ENCODE results near the gene WIZ. TPM values are rescaled to one million over a fixed set of nuclear protein-coding genes. Genes with fewer than 3 reads are reported as not detected.
"Not testable (repeated sequence)": the region's sequence is repeated elsewhere in the genome, so short reads cannot be mapped to it uniquely, and the experiment has no call there.

Gene WIZ
- total RNA-seq, 1 experiment from 2014 or later: 37.5 TPM

GRCh38 chr19:15397236-15397635, 52.5 kb downstream of the WIZ start:
- Histone ChIP-seq H3K4me1 (no peaks in the 10 kb centered on the region), H3K9me3 (no peaks in the 10 kb centered on the region), H3K36me3 (ENCODE audit: control insufficient read depth, insufficient read depth, low read length) (peaks cover 11% of the 10 kb centered on the region), H3K27me3 (replicated peaks; ENCODE audit: control insufficient read depth, insufficient read depth, low read length) (no peaks in the 10 kb centered on the region), H3K4me3 (ENCODE audit: low read depth, low read length) (no peak overlapping the region)
- Mint-ChIP-seq H3K36me3 (ENCODE audit: insufficient read depth, unreplicated experiment) (peaks cover 78% of the 10 kb centered on the region), H3K4me1 (ENCODE audit: low read depth, unreplicated experiment) (no peaks in the 10 kb centered on the region), H3K27me3 (ENCODE audit: insufficient read depth, unreplicated experiment) (no peaks in the 10 kb centered on the region), H3K27ac (ENCODE audit: unreplicated experiment) (no peak overlapping the region), H3K9me3 (ENCODE audit: unreplicated experiment) (no peaks in the 10 kb centered on the region), H3K4me3 (ENCODE audit: unreplicated experiment) (no peak overlapping the region)
- intact Hi-C loops (cut with micrococcal nuclease; ENCODE audit: unreplicated experiment): no loop called here
- DNase-seq: no peak
- no peak for TF ChIP-seq CTCF (IDR thresholded peaks at IDR 0.05; ENCODE audit: insufficient read depth in 1 of 2, low read depth in 1 of 2, low read length in 1 of 2, severe bottlenecking in 1 of 2, unreplicated experiment in 1 of 2)
- no TSS peak for BruUV-seq (replicated peaks)
- CTCF ChIA-PET: no interaction called here
- POLR2A ChIA-PET: no interaction called here

- H3K27ac Mint-ChIP-seq (ENCODE audit: unreplicated experiment): no peak overlapping the region
- BruUV-seq (replicated peaks): no TSS peak
- Histone ChIP-seq H3K4me1 (no peaks in the 10 kb centered on the region), H3K36me3 (ENCODE audit: control insufficient read depth, insufficient read depth, low read length) (peaks cover 11% of the 10 kb centered on the region), H3K4me3 (ENCODE audit: low read depth, low read length) (no peak overlapping the region), H3K27me3 (replicated peaks; ENCODE audit: control insufficient read depth, insufficient read depth, low read length) (no peaks in the 10 kb centered on the region), H3K9me3 (no peaks in the 10 kb centered on the region)
- no peaks in the 10 kb centered on the region for H3K27me3 Mint-ChIP-seq (ENCODE audit: insufficient read depth, unreplicated experiment)
- H3K36me3 Mint-ChIP-seq (ENCODE audit: insufficient read depth, unreplicated experiment): peaks cover 83% of the 10 kb centered on the region
- CTCF ChIA-PET: interaction anchor here (1.2 kb wide), 1 partner anchor 243 kb away, joined by 3 read pairs; no protein-coding TSS in a partner anchor
- H3K4me1 Mint-ChIP-seq (ENCODE audit: low read depth, unreplicated experiment): no peaks in the 10 kb centered on the region
- no peaks in the 10 kb centered on the region for H3K9me3 Mint-ChIP-seq (ENCODE audit: unreplicated experiment)
- H3K4me3 Mint-ChIP-seq (ENCODE audit: unreplicated experiment): no peak overlapping the region
- no peak for TF ChIP-seq CTCF (IDR thresholded peaks at IDR 0.05; ENCODE audit: insufficient read depth in 1 of 2, low read depth in 1 of 2, low read length in 1 of 2, severe bottlenecking in 1 of 2, unreplicated experiment in 1 of 2)
- intact Hi-C loops (cut with micrococcal nuclease; ENCODE audit: unreplicated experiment): no loop called here
- POLR2A ChIA-PET: no interaction called here
- DNase-seq: no peak
These were observed 53.3 kb downstream of the WIZ start for GRCh38 chr19:15396436-15396835.

GRCh38 chr19:15395251-15395650, 54.5 kb downstream of the WIZ start:
- H3K9me3 Mint-ChIP-seq (ENCODE audit: unreplicated experiment); H3K9me3 ChIP-seq; DNase-seq; H3K27me3 ChIP-seq (replicated peaks; ENCODE audit: control insufficient read depth, insufficient read depth, low read length); H3K4me1 ChIP-seq; H3K4me3 ChIP-seq (ENCODE audit: low read depth, low read length); H3K4me3 Mint-ChIP-seq (ENCODE audit: unreplicated experiment); POLR2A ChIA-PET; intact Hi-C loops (cut with micrococcal nuclease; ENCODE audit: unreplicated experiment); H3K4me1 Mint-ChIP-seq (ENCODE audit: low read depth, unreplicated experiment); H3K27me3 Mint-ChIP-seq (ENCODE audit: insufficient read depth, unreplicated experiment); H3K27ac Mint-ChIP-seq (ENCODE audit: unreplicated experiment); BruUV-seq (replicated peaks): not testable (repeated sequence)
- peaks cover 82% of the 10 kb centered on the region for H3K36me3 Mint-ChIP-seq (ENCODE audit: insufficient read depth, unreplicated experiment)
- CTCF ChIA-PET: interaction anchor here (1.2 kb wide), 1 partner anchor 242 kb away, joined by 3 read pairs; no protein-coding TSS in a partner anchor
- H3K36me3 ChIP-seq (ENCODE audit: control insufficient read depth, insufficient read depth, low read length): peaks cover 11% of the 10 kb centered on the region

GRCh38 chr19:15394426-15394825, 55.3 kb downstream of the WIZ start:
- no peaks in the 10 kb centered on the region for H3K9me3 ChIP-seq
- no peaks in the 10 kb centered on the region for H3K4me1 ChIP-seq
- intact Hi-C loops (cut with micrococcal nuclease; ENCODE audit: unreplicated experiment): no loop called here
- ChIA-PET CTCF (interaction anchor here (0.7 kb wide), 1 partner anchor 1014 kb away, joined by 4 read pairs; no protein-coding TSS in a partner anchor), POLR2A (interaction anchor here (0.6 kb wide), 1 partner anchor 11 kb away, joined by 6 read pairs; no protein-coding TSS in a partner anchor)
- H3K27me3 ChIP-seq (replicated peaks; ENCODE audit: control insufficient read depth, insufficient read depth, low read length): no peaks in the 10 kb centered on the region
- no TSS peak for BruUV-seq (replicated peaks)
- no peak overlapping the region for H3K27ac Mint-ChIP-seq (ENCODE audit: unreplicated experiment)
- H3K36me3 Mint-ChIP-seq (ENCODE audit: insufficient read depth, unreplicated experiment): peaks cover 80% of the 10 kb centered on the region
- no peaks in the 10 kb centered on the region for H3K4me1 Mint-ChIP-seq (ENCODE audit: low read depth, unreplicated experiment)
- DNase-seq: no peak
- peaks cover 11% of the 10 kb centered on the region for H3K36me3 ChIP-seq (ENCODE audit: control insufficient read depth, insufficient read depth, low read length)
- no peak for TF ChIP-seq CTCF (IDR thresholded peaks at IDR 0.05; ENCODE audit: insufficient read depth in 1 of 2, low read depth in 1 of 2, low read length in 1 of 2, severe bottlenecking in 1 of 2, unreplicated experiment in 1 of 2)
- no peak overlapping the region for H3K4me3 ChIP-seq (ENCODE audit: low read depth, low read length)
- H3K27me3 Mint-ChIP-seq (ENCODE audit: insufficient read depth, unreplicated experiment): no peaks in the 10 kb centered on the region
- H3K9me3 Mint-ChIP-seq (ENCODE audit: unreplicated experiment): no peaks in the 10 kb centered on the region
- H3K4me3 Mint-ChIP-seq (ENCODE audit: unreplicated experiment): no peak overlapping the region

Data from Caco-2 (cell line).